ENCODE data around the gene DHCR7.

DNA sequence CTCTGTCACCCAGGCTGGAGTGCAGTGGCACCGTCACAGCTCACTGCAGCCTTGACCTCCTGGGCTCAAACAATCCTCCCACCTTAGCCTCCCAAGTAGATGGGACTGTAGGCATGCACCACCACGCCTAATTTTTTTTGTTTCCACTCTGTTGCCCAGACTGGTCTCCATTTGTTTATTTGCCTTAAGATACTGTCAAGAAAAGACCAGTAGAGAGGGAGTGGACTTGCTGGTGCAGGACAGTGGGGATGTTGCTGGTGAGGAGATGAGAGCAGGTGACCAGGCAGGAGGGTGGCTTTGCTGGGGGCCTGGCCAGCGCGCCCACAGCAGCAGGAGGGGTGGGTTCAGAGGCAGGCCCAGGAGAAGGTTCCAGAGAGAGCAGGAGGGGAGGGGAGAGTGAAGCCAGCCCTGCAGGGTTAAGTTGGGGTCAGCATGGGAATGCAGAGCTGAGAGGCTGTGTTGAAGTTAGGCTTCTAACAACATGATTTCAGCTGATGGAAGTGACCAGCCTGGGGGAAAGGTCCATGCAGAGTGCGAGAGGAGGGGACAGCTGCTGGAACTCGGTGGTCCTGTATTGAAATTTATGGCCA lies 40.6 kb upstream of the DHCR7 start:
- TF ChIP-seq, protein P1, sequence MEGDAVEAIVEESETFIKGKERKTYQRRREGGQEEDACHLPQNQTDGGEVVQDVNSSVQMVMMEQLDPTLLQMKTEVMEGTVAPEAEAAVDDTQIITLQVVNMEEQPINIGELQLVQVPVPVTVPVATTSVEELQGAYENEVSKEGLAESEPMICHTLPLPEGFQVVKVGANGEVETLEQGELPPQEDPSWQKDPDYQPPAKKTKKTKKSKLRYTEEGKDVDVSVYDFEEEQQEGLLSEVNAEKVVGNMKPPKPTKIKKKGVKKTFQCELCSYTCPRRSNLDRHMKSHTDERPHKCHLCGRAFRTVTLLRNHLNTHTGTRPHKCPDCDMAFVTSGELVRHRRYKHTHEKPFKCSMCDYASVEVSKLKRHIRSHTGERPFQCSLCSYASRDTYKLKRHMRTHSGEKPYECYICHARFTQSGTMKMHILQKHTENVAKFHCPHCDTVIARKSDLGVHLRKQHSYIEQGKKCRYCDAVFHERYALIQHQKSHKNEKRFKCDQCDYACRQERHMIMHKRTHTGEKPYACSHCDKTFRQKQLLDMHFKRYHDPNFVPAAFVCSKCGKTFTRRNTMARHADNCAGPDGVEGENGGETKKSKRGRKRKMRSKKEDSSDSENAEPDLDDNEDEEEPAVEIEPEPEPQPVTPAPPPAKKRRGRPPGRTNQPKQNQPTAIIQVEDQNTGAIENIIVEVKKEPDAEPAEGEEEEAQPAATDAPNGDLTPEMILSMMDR (conservative IDR thresholded peaks at IDR 0.05 in 1 of 2, IDR thresholded peaks at IDR 0.05 in 1 of 2; ENCODE audit: low read depth in 1 of 2, low read length in 2 of 2), result no peak
- TF ChIP-seq EZH2 (IDR thresholded peaks at IDR 0.05; ENCODE audit: low read length, missing control alignments), result no peak

All from fibroblast of lung (primary cell).